ENCODE results near the gene DTD1.
A peak's percentile ranks its signal among the peaks of the same experiment; 100 is the strongest.

Gene DTD1

GRCh38 chr20:18802012-18802634, 214.3 kb downstream of the DTD1 start:
- no peak for DNase-seq

- DNase-seq: peak in 1 of 2 experiments; percentile 78
Measured at GRCh38 chr20:18805881-18806280, 218.0 kb downstream of the DTD1 start.

DNA sequence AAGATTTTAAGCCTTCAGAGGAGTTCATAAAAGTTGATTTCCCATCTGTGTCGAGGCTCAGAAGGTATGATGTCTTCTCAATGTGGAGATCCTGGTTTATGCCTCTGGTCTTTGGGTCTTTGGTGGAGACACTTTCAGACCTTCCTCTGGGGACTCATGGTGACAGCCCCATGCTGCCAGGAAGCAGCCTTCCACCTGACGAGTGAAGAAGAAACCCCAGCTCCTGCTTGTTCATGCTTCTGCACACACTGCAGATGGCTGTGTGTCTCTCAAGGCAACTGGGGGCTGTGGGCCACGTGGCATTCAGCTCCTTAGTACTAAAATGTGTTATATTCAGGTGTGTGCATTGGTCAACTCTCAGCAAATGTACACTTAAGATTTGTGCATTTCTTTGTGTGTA, 220.9 kb downstream of the DTD1 start:
- no peak for DNase-seq

DNA sequence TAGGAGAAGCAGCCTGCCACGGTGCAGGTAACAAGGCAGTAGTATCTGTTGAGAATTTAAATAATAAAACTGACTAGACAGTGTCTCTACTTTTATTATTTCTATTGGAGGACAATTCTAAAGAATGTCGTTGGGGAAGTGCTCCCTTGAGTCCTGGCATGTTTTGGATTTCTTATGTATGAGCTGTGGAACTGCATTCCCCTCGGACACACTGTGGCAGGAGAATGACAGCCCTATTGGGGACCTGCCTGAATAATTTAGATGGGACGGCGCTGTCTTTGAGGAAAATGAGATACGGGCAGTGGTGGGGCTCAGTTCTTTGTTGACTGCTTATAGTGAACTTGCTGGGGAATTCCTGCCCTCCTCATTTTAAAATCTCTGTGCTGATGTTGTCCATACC, 223.3 kb downstream of the DTD1 start:
- DNase-seq: no peak

DNA sequence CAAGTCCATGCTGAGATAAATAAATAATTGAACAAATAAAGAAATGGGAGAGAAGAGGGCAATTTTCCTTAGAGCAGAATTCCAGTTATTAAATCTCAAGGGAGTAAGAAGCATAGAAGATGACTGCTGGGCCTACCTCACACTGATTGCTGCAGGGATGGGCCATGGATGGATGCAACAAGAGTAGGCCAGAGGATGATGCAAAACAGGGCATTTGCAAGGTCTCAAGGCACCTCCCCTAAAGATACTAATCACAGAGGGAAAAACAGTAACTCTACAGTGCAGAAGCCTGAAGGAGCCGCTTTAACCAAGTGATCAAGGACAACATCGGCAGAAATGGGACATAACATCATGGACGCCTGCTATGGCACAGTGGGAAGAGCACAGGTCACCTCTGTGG, 224.1 kb downstream of the DTD1 start:
- no peak for DNase-seq

- no peak for DNase-seq
Measured at GRCh38 chr20:18813483-18813882, 225.6 kb downstream of the DTD1 start, which contains the start of gene SCP2D1. TSS of gene SCP2D1 (plus strand) at chr20:18813783. CDS start at chr20:18813816, 33 bp downstream.

- DNase-seq: no peak
Measured at GRCh38 chr20:18815194-18815942, 227.5 kb downstream of the DTD1 start.
